HG02981 (cell line): Measurements from ENCODE around the gene RFX4.

Experiments
- ATAC-seq: cut with Tn5 transposase; IDR thresholded peaks from one replicate; pipeline ENCODE4 v1.9.1; 2021; ENCODE audit warnings: mild to moderate bottlenecking, moderate library complexity; ENCODE audit not compliant: unreplicated experiment

RFX4 gene

DNA sequence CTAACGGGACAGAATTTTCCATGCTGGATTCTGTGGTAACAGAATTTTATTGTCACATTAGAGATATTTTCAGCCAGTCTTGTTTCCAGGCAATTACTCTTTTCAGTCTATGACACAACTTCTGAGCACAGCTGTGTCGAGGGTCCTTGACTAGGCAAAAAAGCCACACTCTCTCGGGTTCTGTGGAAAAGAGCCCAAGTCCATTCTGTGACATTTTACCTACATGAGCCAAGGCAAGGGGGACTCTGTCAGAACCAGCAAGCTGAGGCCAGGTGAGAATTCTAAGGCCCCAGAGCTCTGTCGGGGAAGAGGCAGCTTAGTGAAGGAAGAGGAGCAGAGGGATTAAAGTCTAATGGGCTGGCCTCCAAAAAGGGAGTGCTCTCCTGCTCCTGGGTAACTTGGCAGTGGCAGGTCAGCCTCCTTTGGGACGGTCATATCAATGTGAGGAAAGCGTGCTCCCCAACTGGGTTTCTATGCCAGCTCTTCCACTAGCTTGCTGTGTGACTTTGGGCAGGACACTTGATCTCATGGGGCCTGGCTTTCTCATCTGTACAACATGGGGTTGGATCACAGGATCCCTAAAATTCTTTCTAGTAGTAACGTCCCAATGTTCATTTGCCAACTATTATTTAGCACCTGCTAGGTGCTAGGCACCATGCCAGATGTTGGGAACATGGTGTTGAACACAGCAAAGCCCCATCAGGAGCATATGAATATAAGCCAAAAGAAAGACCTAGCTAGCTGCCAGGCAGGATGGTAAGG, 175.7 kb downstream of the RFX4 start:
- no peak for ATAC-seq

DNA sequence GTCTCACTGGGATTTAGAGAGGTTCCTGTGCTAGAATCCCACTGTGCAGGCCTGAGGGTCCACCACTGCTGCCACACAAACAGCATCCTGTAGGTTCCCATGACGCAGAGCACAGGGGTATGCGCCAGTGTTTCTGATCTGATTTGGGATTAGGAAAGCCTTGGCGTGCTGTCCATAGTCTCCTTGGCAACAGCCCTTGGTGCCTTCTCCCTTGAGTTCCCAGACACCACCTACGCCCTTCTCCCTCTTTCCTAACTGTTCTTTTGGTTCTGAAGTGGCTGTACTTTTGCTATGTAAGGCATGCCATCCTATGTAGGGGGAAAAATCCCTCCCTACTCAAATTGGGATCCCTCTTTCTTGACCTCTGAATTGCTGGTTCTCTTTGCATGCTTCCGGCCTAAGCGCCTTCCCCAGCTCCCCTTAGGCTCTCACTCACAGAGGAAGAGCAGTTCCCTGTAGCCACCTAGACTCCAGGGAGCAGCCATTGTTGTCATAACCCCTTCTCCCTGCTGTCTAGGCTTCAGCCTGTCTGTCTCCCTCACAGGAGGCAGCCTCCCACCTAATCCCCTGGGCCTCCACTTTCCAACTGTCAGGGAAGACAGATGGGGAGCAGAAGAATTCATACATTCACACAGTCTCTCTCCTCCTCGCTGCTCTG, 176.9 kb downstream of the RFX4 start:
- ATAC-seq = peak; percentile 17

DNA sequence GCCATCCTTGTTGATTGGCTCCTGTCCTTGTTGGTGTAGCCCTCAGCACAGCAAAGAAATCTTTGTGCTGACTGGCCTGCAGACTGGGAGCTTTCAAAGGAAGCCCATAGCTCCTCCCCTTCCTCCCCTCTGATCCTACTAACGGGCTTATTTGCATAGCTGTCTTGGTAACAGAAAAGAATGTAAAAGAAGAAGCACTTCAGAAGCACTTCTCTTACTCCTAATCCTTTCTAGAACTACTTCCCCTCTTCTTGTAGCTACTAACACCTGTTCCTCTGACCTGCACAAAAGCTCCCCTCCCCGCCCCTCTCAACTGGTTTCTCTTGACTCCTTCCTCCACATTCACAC, 177.4 kb downstream of the RFX4 start:
- peak; percentile 99 for ATAC-seq

DNA sequence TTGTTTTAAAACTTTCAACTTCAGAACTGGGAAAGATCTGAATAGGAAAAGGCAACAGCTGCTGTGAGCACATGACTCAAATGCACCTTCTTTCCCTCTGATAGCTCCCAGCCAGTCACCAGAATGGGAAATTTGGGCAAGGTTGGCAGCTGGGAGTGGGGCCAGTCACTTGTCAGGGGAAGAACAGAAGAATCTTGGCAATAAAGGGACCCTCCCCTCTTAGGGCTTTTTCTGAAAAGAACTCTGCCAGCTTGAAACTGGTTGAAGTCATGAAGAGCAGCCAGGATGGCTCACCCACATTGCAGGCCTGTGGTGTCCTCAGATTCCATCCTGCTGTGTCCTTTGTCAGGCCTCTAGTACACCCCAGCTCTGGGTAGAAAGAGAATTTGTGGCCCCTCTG, 181.4 kb downstream of the RFX4 start:
- no peak for ATAC-seq

DNA sequence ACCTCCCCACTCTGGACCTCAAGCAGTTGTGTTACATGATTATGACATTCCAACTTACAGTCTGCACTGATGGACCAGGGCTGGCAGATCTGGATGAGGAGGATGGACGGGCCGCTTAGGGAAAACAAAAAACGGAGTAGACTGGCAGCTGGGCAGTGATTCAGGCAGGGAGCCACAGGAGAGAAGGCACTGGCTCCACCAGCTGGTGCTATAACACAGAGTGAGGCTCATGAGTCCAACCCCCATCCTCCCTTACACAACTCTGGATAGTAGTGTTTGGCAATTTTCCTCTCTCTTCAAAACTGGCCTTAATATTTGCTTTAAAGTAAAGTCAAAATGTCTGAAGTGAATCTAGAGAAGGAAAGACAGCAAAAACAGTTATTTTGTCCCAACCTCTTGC, 181.9 kb downstream of the RFX4 start:
- no peak for ATAC-seq

DNA sequence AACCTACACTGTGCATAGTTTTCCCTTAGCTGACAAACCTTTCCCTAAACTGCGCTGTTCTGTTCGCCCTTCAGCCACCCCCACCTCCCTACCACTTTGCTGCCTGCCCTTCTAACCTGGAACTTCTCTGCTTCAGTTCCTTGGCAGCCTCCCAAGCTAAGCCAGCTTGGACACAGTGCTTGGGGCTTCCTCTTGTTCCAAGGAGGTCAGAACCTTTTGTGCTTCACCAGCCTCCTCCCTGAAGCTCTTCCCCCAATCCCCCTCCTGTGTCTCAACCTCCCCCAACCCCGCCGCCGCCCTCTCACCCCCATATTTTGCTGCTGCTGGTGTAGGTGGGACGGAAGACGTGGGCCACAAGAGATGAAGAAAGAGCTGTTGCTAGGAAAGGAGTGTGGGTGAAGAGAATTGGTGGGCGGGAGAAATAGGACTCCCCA, 183.6 kb downstream of the RFX4 start:
- no peak for ATAC-seq

DNA sequence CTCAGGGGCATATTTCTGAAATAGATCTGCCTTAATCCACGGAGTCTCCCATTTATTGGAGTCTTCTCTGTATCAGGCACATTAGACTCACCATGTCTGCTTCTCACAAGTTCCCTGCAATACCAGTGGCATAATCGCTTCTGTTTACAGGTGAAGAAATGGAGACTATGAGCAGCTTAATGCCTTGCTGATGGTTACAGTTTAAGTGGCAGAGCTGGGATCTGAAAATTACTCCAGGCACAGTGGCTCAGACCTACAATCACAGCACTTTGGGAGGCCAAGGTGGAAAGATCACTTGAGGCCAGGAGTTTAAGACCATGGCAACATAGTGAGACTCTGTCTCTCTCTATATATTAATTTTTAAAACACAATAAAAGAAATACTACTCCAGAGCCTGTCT, 184.4 kb downstream of the RFX4 start:
- ATAC-seq = no peak

DNA sequence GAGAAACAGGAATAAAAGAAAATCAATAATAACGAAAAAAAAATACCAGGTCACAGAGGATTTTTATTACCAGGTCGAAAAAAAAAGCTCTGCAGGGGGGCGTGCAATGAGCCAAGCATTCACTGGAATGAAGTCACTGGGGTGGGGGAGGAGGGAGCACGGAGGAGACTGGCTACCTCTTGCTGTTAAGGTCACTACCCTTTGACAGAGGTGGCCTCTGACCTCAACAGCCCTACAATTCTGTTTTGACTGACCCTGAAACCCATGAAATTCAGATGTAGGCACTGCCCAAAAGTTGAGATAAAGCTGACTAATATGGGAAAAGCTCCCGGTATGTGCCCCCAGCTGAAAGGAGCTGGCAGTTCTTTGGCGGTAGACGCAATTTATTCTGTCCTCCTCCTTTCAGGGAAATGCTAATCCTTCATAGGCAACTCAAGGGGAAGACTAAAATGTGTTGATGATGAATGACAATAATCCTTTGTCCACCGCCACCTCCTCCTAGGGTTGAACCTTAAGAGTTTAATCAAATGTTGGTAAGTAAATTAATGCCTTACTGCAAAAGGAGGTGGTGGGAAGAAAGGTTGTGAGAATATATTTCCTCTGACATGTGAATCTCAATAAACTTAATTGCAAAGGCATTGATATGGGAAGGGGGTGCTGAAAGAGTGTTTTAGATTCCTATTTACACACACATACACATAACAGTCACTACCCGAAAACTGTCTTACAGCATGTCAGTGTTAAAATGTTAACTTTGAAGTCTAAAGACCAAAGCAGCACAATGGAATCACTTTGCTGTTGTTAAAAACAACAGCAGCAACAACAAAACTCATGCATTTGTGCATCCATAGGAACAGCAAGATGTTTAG, 185.4 kb downstream of the RFX4 start:
- no peak for ATAC-seq

DNA sequence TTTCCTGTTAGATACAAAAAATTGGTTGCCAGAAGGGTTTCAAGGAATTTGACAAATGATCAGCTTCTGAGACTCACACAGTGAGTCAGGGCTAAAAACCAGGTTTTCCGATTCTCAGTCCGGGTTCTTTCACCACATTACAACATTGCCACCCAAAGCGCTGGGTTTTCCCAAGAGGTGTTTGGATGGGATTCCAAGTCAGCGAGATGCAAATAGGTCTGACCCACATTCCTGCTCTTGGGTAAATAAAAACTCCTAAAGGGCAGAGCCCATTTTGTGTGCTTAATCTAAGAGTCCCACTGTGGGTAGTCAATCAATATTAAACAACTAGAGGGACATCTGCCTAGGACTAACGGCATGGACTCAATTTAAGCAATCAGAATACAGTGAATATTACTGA, 186.3 kb downstream of the RFX4 start:
- ATAC-seq = no peak

DNA sequence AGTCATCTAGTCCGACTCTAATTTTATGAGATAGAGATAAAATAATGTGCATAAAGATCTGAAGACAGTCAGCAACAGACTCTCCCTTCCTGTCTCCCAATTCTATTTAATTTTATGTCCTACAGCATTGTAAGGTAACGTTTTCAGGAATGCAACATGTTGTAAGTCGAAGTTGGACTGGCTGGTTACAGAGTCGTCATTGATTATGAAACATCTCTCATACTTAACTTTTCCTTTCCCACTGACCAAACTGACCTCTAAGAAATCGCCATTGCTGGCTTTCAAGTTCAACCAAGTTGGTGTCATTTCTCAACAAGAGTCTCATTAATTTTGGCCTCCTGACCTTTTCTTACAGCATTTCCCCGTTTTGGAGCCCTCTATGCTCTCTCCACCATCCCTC, 186.7 kb downstream of the RFX4 start:
- ATAC-seq = no peak

DNA sequence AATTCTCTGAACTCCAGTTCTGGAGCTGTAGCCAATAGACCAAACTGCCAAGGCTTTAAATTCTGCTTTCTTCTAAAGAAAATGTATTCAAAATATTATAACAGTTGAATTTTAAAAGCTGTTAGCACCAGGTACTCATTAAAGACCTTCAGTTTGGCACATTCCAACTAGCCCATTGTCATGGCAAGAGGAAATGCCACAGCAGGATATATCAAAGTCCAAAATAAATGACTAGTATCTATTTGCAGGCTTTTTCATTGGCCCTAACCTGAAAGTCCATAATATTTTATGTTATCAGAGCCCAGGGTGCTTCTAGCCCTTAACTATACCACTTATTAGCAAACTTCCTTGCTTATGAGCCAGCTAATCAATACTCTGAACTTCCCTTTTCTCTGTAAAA, 188.6 kb downstream of the RFX4 start:
- ATAC-seq = no peak

DNA sequence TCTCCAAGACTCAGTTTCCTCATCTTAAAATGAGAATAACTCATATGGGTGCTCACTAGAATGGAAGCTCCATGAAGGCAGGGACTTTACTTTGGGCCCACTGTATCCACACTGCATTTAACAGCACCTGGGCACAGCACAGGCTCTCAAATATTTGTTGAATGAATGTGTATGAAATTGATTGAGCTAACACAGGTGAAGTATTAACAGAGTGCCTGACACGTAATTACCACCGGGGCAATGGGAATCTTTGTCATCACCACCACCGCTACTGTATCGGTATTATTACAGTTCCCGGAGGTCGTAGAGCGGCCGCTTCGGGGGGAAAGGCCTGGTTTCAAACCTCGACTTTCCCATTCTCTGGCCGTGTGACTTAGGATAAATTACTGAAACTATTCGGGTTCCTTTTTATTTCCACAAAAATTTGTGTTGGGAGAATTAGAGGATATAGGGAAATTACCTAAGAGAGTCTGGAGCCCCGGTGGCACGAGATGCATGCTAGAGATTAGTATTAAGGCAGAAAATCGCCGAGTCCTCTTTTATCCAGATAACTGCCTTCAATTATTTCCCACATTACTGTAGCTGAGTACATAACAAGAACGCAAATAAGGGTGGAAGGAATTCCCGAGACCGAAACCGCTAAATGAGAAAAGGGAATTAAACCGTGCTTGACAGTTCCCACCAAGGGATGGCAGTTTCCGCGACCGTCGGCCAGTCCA, 190.6 kb downstream of the RFX4 start:
- no peak for ATAC-seq

DNA sequence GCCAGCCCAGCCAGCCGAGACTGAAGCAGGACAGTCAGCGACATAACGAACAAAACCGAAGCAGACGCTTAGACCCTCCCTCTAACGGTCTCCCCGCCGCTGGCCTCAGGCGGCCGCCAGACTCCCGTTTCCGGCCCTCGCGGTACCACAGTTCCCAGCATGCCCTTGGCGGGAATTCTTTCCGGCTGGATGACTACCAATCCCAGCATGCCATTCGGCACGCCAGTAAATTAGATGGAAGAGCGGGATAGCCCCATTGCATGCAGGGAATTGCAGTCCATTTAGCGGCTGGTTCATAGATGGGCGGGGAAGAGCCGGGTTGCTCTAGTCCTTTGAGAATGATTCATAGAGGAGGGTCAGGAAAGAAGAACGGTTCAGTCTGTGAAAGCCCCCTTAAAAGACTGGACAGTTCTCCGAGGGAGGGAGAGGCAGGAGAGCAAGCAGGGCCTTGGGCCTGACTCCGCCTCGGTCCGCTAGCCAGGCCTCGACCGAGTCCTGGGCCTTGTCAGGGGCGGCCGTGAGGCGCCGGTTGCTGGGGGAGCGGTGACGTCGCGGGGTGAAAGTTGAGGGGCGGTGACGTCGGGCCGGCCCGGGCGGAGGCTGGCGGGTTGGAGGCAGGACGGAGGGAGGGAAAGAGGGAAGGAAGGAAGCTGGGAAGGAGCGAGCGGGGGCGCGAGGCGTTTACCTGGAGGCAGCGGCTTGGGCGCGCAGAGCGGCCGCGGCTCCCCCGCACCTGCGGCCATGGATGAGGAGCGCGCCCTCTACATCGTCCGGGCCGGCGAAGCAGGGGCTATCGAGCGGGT, 191.4 kb downstream of the RFX4 start, which contains the start of gene RIC8B:
Gene RIC8B (plus strand): TSS at position 678 of the 803 bp plus-strand sequence. CDS start 64 bp downstream, at position 742.
- ATAC-seq = peak; percentile 86

DNA sequence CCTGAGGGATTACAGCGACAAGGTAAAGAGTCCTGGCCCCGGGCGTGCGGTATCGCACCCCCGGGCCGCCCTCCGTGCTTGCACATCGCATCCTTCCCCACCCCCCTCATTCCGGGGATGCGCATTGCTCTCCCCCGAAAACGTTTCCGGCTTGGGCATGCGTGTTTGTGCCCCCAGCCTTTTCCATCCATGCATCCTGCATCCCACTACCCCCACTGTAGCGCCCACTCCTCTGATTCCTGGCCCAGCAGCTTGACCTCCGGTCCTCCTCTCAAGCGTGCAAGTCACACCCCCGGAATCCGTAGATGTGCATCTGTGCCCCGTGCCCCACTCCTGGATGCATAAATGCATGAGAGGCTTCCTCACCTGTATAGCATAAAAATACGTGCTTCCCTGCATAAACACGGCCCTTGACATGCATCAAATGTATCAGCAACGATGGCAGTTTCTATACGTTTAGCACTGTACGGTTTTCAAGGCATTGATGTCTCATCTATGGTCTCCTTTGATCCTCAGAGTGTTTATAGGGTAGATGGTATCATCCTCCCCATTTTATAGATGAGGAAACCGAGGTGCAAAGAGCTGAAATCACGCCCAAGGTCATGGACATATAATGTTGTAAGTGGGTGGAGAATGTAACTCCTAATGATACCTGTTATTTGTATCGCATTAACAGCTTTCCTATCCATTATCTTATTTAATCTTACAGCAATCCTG, 192.2 kb downstream of the RFX4 start:
- ATAC-seq = no peak

DNA sequence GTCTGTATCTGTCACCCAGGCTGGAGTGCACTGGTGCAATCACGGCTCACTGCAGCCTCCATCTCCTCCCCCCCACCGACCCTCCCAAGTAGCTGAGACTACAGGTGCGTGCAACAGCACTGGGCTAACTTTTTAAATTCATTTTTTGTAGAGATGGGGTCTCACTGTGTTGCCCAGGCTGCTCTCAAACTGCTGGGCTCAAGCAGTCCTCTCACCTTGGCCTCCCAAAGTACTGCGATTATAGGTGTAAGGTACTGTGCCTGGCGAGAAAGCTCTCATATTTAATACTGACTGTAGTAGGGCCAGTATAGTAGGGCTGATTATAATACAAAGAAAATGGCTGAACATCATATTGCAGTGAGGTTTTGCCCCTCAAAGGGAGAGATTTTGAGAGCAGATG, 194.1 kb downstream of the RFX4 start:
- ATAC-seq = no peak

DNA sequence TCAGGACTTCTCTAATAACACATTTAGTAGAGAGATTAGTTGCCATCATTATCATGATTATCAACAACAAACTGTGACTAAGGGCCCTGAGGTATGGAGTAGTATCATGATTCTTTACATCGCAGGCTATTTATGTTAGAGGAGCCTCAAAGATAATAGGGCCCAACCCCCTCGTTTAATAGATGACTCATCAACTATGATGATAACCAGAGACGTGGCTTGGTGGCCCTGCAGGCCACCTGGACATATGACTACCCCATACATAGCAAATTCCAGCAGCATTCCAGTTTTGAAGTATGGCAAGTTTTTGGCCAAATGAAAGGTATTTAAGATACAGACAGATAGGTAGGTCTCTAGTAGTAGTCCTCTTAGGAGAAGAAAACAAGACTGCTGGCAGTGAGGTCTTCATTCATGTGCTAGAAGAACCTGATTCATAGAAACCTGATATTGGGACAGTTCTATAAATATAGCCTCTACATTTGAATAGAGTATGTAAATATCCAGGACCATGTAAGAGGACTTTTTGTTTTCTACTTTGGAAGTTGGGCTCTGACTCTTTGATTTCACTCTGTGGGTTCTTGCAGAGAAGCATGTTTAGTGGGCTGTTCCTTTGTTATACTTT, 197.3 kb downstream of the RFX4 start:
- ATAC-seq = no peak

DNA sequence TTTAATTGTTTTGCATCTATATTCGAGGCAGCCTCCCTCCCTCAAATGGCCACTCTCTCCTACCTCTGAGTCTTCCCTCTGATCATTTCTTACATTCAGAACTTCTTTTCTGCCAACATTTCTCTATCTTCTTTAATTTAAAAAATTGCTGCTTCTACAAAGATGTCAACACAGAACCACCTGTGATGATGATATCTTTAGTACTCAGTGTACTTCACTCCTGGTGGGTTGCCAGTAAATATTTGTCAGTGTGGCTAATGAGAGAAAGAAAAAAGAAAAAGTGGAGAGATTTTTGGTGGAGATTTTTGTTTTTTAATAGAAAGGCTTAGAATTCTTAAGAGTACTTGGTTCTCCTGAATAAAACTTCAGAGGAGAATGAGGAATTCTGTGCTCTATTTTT, 199.8 kb downstream of the RFX4 start:
- ATAC-seq = no peak

DNA sequence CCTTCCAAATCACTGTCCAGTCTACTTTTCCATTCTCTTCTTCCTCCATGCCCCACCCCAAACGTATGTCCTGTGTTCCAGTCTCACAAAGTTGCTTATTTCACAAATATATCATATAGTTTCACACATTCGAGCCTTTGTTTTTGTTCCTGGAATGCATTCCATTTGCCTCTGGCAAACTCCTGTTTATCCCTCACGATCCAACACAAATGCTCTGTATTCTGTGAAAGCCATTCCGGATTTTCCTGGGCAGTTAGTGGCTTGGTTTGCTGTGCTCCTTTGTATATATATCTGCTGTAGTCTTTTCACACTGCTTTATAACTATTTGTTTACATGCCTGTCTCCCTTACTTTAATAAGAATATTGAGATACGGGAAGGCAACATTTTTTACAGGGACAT, 200.7 kb downstream of the RFX4 start:
- no peak for ATAC-seq

DNA sequence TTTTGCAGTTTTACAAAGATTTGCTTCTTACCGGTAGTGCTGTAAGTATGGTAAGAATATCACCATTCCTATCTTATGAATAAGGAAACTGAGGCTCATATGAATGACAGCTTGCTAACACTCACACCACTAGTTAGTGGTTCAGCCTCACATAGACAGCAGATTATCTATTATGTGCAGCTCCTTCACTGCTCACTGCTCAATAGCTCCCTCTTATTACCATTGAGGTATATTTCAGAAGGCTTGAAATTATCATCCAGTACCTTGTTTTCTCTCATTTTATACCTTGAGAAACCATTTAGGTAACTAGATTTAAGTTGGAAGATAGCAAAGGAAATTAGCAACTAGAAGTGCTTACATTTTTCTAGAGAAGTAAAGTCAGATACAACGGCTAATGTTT, 207.2 kb downstream of the RFX4 start:
- ATAC-seq = no peak
